Endothelial cell (in vitro differentiated cells): Measurements from ENCODE around the gene RAB2B. TPM values are rescaled to one million over a fixed set of nuclear protein-coding genes. Genes with fewer than 3 reads are reported as not detected.
"Not testable (repeated sequence)": the region's sequence is repeated elsewhere in the genome, so short reads cannot be mapped to it uniquely, and the experiment has no call there.

Experiments used
- DNase-seq: peaks from one replicate; pipeline ENCODE4 v3.0.0; 2021; ENCODE audit warnings: low spot score
- H3K27ac Mint-ChIP-seq: one replicate; pipeline ENCODE4 v1.8.0; 2021; ENCODE audit warnings: mixed read lengths, inconsistent platforms; ENCODE audit not compliant: unreplicated experiment
- H3K27me3 Mint-ChIP-seq: one replicate; pipeline ENCODE4 v1.8.0; 2021; ENCODE audit warnings: mild to moderate bottlenecking, moderate library complexity, mixed read lengths, inconsistent platforms; ENCODE audit not compliant: unreplicated experiment
- H3K36me3 Mint-ChIP-seq: one replicate; pipeline ENCODE4 v1.8.0; 2021; ENCODE audit warnings: mild to moderate bottlenecking, low read depth, mixed read lengths, inconsistent platforms; ENCODE audit not compliant: unreplicated experiment
- H3K4me1 Mint-ChIP-seq: one replicate; pipeline ENCODE4 v1.8.0; 2021; ENCODE audit warnings: mild to moderate bottlenecking, mixed read lengths, inconsistent platforms; ENCODE audit not compliant: unreplicated experiment
- H3K4me3 Mint-ChIP-seq: one replicate; pipeline ENCODE4 v1.8.0; 2021; ENCODE audit warnings: mild to moderate bottlenecking, mixed read lengths, inconsistent platforms; ENCODE audit not compliant: unreplicated experiment
- H3K9me3 Mint-ChIP-seq: one replicate; pipeline ENCODE4 v1.8.0; 2021; ENCODE audit warnings: mixed read lengths, inconsistent platforms; ENCODE audit not compliant: unreplicated experiment
- total RNA-seq: library from RNA; stranded (reverse); fragmentation: NEBNext Ultra II Directional; extraction: Animal tissue kit (Norgen Biotek cat#: 25700); gene quantifications from one replicate; pipeline ENCODE4 v1.2.1, GENCODE V29; 2021; ENCODE audit not compliant: unreplicated experiment
- TF ChIP-seq, protein P1 (sequence below): fragments of 200-600 bp; sonication (generic); IDR thresholded peaks from one replicate; pipeline ENCODE4 v1.5.0; 2021; ENCODE audit warnings: antibody characterized with exemption; ENCODE audit not compliant: unreplicated experiment

Gene RAB2B
- total RNA-seq, 1 donor from 2014 or later = 25.0 TPM

GRCh38 chr14:21455912-21456667 lies 20.7 kb downstream of the RAB2B start, which contains the start of gene CHD8:
Gene CHD8, minus strand, starts transcription at chr14:21456123. Its CDS starts 24,480 bp downstream, at chr14:21431643.
- Mint-ChIP-seq H3K4me3 (peak within 1 kb of the TSS; percentile 95), H3K4me1 (peaks cover 10% of the 10 kb centered on the region), H3K36me3 (peaks cover 7% of the 10 kb centered on the region), H3K27ac (peak within 1 kb of the TSS; percentile 100), H3K27me3 (peaks cover 3% of the 10 kb centered on the region), H3K9me3 (no peaks in the 10 kb centered on the region)
- DNase-seq = peak; percentile 99
- TF ChIP-seq, protein P1, sequence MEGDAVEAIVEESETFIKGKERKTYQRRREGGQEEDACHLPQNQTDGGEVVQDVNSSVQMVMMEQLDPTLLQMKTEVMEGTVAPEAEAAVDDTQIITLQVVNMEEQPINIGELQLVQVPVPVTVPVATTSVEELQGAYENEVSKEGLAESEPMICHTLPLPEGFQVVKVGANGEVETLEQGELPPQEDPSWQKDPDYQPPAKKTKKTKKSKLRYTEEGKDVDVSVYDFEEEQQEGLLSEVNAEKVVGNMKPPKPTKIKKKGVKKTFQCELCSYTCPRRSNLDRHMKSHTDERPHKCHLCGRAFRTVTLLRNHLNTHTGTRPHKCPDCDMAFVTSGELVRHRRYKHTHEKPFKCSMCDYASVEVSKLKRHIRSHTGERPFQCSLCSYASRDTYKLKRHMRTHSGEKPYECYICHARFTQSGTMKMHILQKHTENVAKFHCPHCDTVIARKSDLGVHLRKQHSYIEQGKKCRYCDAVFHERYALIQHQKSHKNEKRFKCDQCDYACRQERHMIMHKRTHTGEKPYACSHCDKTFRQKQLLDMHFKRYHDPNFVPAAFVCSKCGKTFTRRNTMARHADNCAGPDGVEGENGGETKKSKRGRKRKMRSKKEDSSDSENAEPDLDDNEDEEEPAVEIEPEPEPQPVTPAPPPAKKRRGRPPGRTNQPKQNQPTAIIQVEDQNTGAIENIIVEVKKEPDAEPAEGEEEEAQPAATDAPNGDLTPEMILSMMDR = peak; percentile 72

GRCh38 chr14:21455592-21455911 lies 21.2 kb downstream of the RAB2B start:
- peaks cover 5% of the 10 kb centered on the region for H3K36me3 Mint-ChIP-seq
- H3K27ac Mint-ChIP-seq = peak overlapping the region; percentile 100
- H3K27me3 Mint-ChIP-seq = peaks cover 1% of the 10 kb centered on the region
- TF ChIP-seq, protein P1 = no peak
- peak overlapping the region; percentile 95 for H3K4me3 Mint-ChIP-seq
- no peaks in the 10 kb centered on the region for H3K9me3 Mint-ChIP-seq
- no peak for DNase-seq
- peaks cover 12% of the 10 kb centered on the region for H3K4me1 Mint-ChIP-seq

DNA sequence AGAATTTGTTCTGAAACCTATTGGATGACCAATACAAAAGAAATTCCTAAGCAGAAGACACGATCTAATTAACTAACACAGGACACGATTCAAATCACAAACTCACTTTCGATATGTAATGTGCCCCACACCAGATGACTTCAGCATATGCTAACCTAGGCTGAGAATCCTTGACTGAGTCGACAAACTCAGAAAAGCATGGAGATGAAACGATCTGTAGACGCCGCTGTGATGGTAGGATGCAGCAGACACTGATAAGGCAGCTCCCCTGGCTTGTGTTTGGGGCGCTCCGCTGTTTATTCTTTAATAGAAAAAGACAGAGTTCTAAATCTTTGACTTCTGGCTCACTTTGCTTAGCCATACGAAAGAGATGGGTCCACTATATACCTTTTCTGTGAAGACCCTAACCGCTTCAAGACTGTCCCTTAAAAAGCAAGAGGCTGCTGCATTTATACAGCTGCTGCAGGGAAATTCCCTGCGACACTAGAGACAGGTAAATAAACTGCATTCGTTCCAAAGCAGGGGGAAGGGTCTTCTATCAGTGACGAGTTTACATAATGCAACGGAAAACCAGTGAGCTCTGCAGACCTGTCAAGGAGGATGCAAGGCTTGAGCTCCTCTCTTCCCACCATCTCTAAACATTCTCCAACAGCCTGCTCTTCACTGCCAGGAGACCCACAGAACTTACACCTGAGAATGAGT lies 21.8 kb downstream of the RAB2B start:
- Mint-ChIP-seq H3K4me3 (peak overlapping the region; percentile 95), H3K9me3 (no peaks in the 10 kb centered on the region), H3K27me3 (peaks cover 1% of the 10 kb centered on the region), H3K36me3 (peaks cover 10% of the 10 kb centered on the region), H3K27ac (peak overlapping the region; percentile 100), H3K4me1 (peaks cover 17% of the 10 kb centered on the region)
- TF ChIP-seq, protein P1 = no peak
- DNase-seq = no peak

DNA sequence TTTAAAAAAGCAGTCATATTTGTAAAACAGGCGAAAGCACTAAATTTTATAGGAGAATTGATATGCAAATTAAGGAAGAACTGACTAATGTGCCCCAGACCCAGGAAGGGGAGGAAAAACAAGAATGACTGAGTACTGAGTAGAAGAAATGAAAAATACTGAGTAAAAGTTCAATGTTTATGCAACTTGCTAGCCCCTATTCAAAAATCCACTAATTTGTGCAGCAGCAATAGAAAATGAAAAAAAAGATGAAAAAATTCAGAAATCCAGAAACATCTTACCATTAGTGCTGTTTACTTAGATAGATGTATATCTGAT lies 26.9 kb downstream of the RAB2B start:
- H3K27me3 Mint-ChIP-seq = peaks cover 3% of the 10 kb centered on the region
- TF ChIP-seq, protein P1 = no peak
- DNase-seq = no peak
- H3K4me1 Mint-ChIP-seq = peaks cover 16% of the 10 kb centered on the region
- no peak overlapping the region for H3K27ac Mint-ChIP-seq
- no peaks in the 10 kb centered on the region for H3K9me3 Mint-ChIP-seq
- H3K36me3 Mint-ChIP-seq = peaks cover 9% of the 10 kb centered on the region
- H3K4me3 Mint-ChIP-seq = no peak overlapping the region

DNA sequence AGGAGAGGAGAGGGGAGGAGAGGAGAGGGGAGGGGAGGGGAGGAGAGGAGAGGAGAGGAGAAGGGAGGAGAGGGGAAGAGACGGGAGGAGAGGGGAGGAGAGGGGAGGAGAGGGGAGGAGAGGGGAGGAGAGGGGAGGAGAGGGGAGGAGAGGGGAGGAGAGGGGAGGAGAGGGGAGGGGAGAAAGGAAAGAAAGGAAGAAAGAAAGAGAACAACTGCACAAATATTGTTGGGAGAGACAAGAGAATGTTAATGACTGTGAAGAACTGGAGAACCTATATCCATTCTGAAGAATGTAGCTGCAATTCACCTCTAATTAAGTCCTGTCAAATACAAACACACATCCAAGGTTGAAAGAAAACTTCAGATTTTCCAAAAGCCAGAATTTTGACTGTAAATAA lies 34.1 kb downstream of the RAB2B start:
- not testable (repeated sequence) for H3K27ac Mint-ChIP-seq, H3K27me3 Mint-ChIP-seq, H3K36me3 Mint-ChIP-seq, H3K4me3 Mint-ChIP-seq, H3K9me3 Mint-ChIP-seq, DNase-seq
- H3K4me1 Mint-ChIP-seq = peaks cover 13% of the 10 kb centered on the region
